Measurements from ENCODE around the gene FAM171A1.

GRCh38 chr10:15201589-15202300, 169.3 kb downstream of the FAM171A1 start:
- TF ChIP-seq POLR2A (IDR thresholded peaks at IDR 0.05) (no peak), CTCF (IDR thresholded peaks at IDR 0.05) (no peak), POLR2AphosphoS5 (IDR thresholded peaks at IDR 0.05) (no peak)

Data from prostate gland (tissue), 2 donors.